Mucosa of rectum (tissue), 2 donors: Measurements from ENCODE around the gene PWWP2B.

Source experiments
- H3K27ac ChIP-seq, 2 donors: one replicate each; pipeline ENCODE4 v1.7.0; 2013; ENCODE audit warnings: inconsistent platforms in 2 of 2, low read depth in 2 of 2, low read length in 2 of 2
- H3K27me3 ChIP-seq, 2 donors: one replicate each; pipeline ENCODE4 v1.7.0; 2013; ENCODE audit warnings: low read length in 2 of 2; ENCODE audit not compliant: control insufficient read depth in 2 of 2, insufficient read depth in 2 of 2
- H3K36me3 ChIP-seq, 2 donors: one replicate each; pipeline ENCODE4 v1.7.0; 2013; ENCODE audit warnings: low read length in 2 of 2; ENCODE audit not compliant: control insufficient read depth in 2 of 2, insufficient read depth in 2 of 2
- H3K4me1 ChIP-seq, 2 donors: one replicate each; pipeline ENCODE4 v1.7.0; 2013; ENCODE audit warnings: low read length in 2 of 2, mild to moderate bottlenecking in 1 of 2; ENCODE audit not compliant: control insufficient read depth in 2 of 2, insufficient read depth in 2 of 2
- H3K4me3 ChIP-seq, 2 donors: one replicate each; pipeline ENCODE4 v1.7.0; 2013; ENCODE audit warnings: low read length in 2 of 2
- H3K9ac ChIP-seq, 2 donors: one replicate each; pipeline ENCODE4 v1.7.0; 2013; ENCODE audit warnings: low read length in 2 of 2, low read depth in 1 of 2, mild to moderate bottlenecking in 1 of 2
- H3K9me3 ChIP-seq, 2 donors: one replicate each; pipeline ENCODE4 v1.7.0; 2013; ENCODE audit warnings: low read length in 2 of 2; ENCODE audit not compliant: control insufficient read depth in 2 of 2
- donor health status: healthy.
- donor health status: Normal muscosa, but diverticular disease.

The PWWP2B gene

DNA sequence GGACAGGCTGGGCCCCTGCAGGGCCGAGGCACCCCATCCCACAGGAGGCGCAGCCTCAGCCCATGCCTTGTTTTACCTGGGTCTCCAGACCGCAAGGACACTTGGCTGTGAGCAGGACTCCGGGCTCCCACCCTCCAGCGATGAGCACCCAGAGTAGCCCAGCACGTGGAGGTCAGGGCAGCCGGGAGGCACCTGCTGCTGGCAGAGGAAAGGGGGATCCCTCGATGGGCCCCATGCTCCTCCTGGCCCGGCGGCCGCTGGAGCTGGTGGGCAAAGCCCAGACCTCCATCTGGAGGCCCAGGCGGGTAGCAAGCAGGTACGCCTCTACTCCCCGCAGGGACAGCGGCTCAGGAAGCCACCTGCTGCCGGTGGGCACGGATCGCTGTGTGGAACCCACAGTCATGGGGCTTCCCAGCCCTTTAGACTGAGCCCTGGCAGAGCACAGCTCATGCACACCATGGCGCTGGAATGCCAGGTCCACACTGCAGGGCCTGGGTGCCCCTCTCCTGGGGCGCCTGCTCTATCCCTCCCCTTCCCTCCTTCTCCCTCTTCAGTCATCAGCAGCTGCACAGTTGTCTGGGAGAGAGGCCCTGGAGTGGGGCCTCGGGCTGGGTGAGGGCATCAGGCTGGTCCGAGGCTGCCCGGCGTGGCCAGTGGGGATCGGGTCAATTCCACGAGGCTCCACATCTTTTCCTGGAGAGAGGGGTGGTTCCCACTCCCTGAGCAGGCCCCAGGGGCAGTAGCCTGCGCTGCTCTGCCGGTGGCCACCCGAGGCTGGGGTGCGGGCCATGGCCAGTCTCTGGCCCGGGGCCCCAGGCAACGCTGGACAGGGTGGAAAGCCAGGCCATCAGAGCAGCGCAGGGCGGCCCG lies 65.7 kb downstream of the PWWP2B start:
- Histone ChIP-seq H3K27me3 (no peaks in the 10 kb centered on the region), H3K27ac (peak overlapping the region; percentile 93 to 97), H3K9me3 (no peaks in the 10 kb centered on the region), H3K36me3 (no peaks in the 10 kb centered on the region), H3K9ac (peak overlapping the region in 1 of 2 donors; percentile 73), H3K4me3 (peak overlapping the region in 1 of 2 donors; percentile 10), H3K4me1 (peaks cover 56 to 75% of the 10 kb centered on the region in 2 donors)

- Histone ChIP-seq H3K27me3 (no peaks in the 10 kb centered on the region), H3K27ac (peak overlapping the region; percentile 80), H3K4me3 (no peak overlapping the region), H3K4me1 (peaks cover 53 to 73% of the 10 kb centered on the region in 2 donors), H3K9ac (peak overlapping the region in 1 of 2 donors; percentile 50), H3K36me3 (no peaks in the 10 kb centered on the region), H3K9me3 (no peaks in the 10 kb centered on the region)
Observed at GRCh38 chr10:132463333-132464255, 66.6 kb downstream of the PWWP2B start.

DNA sequence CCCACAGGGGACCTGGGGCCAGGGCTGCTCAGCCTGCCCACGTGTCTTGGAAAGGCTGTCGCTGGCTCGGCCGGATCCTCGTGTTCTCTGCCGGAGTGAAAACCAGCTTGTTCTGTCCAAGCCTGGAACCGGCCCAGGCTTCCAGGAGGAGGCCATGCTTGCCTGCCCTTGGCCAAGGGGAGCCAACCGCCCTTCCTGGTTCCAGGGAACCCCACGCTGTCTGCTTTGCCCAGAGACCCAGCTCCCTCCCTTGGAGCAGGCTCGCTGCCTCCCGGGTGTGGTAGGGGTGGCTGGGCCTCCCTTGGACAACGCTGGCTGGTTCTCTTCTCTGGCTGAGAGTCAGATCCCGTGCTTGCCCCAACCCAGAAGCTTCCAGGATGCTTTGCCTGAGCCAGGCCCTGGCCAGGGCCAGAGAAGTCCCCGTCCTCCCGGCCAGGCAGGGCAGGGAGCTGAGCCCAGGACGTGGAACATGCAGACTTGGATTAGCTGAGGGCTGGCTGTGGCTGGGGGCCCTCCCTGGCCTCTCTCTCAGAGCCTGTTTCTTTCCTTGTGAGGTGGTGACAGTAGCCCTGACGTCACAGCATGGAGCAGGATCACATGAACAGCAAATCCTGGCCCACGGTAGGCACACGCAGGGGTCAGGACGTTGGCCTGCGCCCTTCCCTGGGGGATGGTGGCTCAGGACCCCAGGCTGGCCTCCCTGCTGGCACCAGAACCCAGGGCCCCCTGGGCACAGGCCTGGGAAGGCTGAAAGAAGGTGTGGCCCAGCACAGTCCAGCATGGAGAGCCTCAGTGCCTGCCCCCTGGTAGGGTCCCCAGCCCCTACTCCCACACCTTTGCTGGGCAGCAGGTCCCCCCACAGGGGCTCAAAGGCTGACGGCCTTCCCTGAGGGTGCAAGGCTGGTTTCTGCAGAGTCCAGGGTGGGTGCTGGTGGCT lies 67.5 kb downstream of the PWWP2B start:
- Histone ChIP-seq H3K9me3 (no peaks in the 10 kb centered on the region), H3K4me1 (peaks cover 44 to 65% of the 10 kb centered on the region in 2 donors), H3K9ac (peak overlapping the region; percentile 24 to 50), H3K27me3 (no peaks in the 10 kb centered on the region), H3K4me3 (no peak overlapping the region), H3K36me3 (no peaks in the 10 kb centered on the region), H3K27ac (peak overlapping the region; percentile 80)

- Histone ChIP-seq H3K4me1 (peaks cover 37 to 57% of the 10 kb centered on the region in 2 donors), H3K27ac (peak overlapping the region; percentile 80), H3K4me3 (no peak overlapping the region), H3K27me3 (no peaks in the 10 kb centered on the region), H3K36me3 (no peaks in the 10 kb centered on the region), H3K9me3 (no peaks in the 10 kb centered on the region), H3K9ac (peak overlapping the region in 1 of 2 donors; percentile 53)
Observed at GRCh38 chr10:132465193-132465888, 68.3 kb downstream of the PWWP2B start.

DNA sequence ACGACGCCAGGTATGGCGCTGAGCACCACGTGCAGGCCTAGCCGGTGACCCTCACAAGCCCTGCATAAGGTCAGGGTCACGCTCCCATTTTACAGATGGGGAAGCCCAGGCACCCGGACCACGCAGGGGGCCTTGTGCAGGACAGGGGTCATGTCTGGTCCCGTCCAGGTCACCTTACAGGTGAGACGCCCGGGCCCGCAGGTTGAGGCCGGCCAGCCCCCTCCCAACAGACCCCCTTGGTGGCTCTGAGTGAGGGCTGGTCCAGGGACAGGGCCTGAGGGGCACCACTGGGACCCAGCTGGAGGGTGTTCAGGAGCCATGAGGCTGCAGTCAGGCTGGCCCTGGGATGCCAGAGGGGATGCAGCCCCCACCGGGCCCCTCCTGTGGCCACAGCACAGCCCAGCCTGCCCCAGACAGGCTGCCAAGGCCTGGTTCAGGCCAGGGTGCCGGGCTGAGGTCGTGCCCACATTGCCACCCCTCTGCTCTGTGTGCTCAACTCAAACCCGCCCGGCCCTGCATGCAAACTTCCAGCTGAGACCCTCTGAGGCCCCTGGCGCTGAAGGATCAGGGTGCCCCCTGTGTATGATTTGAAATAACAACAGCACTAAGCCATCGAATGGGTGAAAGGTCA lies 69.0 kb downstream of the PWWP2B start:
- Histone ChIP-seq H3K4me1 (peaks cover 32 to 50% of the 10 kb centered on the region in 2 donors), H3K27ac (peak overlapping the region in 1 of 2 donors; percentile 80)

DNA sequence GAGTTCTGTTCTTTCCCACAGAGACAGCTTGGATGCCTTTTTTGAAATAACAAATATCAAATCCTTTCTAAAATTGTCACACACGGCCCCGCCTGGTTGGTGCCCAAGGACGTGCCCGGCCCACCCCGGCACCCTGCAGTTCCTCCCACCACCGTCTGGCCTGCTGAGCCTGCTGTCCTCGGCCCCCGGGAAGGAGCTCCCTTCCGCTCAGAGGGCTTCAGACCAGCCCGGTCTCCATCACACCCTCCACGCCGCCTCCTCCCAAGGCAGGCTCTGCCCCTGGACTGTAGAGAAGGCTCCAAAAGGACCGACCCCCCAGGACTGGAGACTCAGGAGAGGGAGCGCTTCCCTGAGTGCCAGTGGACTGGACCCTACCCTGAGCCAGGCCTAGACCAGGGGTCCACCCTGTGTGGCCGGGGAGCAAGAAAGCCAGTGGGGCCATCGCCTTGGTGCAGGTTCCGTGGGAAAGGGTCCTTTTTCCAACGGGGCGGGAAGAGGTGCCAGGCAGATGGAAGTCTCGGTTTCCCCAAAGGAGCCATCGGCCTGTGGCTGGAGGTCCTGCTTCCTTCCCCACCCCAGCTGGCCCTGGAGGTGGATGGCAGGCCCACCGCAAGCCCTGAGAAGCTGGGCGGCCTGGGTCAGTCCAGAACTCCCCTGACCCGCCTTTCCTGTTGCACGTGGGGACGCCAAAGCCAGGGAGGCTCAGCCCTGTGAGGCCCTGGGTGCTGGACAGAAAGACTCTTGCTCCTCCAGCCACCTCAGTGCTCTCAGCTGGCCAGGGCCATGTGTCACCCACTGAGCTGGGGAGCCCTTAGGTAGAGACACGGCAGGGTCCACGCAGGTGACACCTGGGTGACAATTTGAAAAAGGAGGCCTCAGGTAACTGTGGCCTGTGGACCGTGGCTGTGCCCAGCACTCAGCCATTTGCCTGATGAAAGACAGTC lies 69.8 kb downstream of the PWWP2B start:
- H3K36me3 ChIP-seq = no peaks in the 10 kb centered on the region
- peak overlapping the region; percentile 76 to 84 for H3K27ac ChIP-seq
- H3K4me1 ChIP-seq = peaks cover 25 to 42% of the 10 kb centered on the region in 2 donors
- H3K27me3 ChIP-seq = no peaks in the 10 kb centered on the region
- no peaks in the 10 kb centered on the region for H3K9me3 ChIP-seq
- H3K4me3 ChIP-seq = no peak overlapping the region
- H3K9ac ChIP-seq = peak overlapping the region; percentile 26 to 66

More for the DNA sequence above, 69.0 kb downstream of the PWWP2B start:
- H3K9me3 ChIP-seq = no peaks in the 10 kb centered on the region
- H3K27me3 ChIP-seq = no peaks in the 10 kb centered on the region
- H3K4me3 ChIP-seq = no peak overlapping the region
- no peaks in the 10 kb centered on the region for H3K36me3 ChIP-seq
- no peak overlapping the region for H3K9ac ChIP-seq
